Stimulated activated CD4-positive, alpha-beta T cell treated with anti-CD3 and anti-CD28 coated beads, Interleukin-15, amount 100 ng/mL, for 48 hours (primary cell): ENCODE results near the gene KIFC1.

Experiments used
- DNase-seq, 2 donors: peaks; one replicate each; pipeline ENCODE4 v3.0.0-alpha.2; 2020; ENCODE audit warnings: low read depth in 2 of 2

The KIFC1 gene

DNA sequence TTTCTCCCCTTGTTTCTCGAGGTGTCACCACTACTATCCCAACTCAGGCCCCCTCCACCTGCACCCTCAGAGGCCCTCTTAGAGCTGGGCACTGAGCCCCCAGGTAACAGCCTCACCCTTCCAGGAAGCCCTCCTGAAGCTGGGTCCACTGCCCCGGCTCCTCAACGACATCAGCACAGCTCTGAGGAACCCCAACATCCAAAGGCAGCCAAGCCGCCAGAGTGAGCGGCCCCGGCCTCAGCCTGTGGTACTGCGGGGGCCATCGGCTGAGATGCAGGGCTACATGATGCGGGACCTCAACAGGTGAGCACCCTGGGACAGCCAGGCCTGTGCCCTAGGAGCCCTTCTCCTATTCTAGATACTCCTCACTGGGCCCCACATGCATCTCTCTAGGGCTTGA is 49.8 kb downstream of the KIFC1 start:
- no peak for DNase-seq

DNA sequence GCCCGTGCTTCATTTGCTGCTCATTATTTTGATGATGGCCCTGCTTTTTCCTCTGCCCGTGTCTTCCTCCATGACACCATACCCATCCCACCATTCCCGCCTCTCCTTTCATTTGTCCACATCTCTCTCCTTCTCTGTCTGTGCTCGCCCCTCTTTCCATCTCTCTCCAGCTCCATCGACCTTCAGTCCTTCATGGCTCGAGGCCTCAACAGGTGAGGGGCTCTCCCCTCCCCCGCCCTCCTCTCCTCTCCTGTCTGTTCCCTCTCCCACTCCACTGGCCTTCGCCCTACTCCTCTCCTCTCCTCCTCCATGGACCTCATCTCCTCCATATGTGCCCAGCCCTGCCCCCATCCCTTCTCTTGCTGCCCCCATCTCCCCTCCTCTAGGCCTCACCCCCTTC is 50.7 kb downstream of the KIFC1 start:
- DNase-seq = no peak

DNA sequence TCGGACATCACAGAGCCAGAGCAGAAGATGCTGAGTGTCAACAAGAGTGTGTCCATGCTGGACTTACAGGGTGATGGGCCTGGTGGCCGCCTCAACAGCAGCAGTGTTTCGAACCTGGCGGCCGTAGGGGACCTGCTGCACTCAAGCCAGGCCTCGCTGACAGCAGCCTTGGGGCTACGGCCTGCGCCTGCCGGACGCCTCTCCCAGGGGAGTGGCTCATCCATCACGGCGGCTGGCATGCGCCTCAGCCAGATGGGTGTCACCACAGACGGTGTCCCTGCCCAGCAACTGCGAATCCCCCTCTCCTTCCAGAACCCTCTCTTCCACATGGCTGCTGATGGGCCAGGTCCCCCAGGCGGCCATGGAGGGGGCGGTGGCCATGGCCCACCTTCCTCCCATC is 51.4 kb downstream of the KIFC1 start:
- DNase-seq = no peak

DNA sequence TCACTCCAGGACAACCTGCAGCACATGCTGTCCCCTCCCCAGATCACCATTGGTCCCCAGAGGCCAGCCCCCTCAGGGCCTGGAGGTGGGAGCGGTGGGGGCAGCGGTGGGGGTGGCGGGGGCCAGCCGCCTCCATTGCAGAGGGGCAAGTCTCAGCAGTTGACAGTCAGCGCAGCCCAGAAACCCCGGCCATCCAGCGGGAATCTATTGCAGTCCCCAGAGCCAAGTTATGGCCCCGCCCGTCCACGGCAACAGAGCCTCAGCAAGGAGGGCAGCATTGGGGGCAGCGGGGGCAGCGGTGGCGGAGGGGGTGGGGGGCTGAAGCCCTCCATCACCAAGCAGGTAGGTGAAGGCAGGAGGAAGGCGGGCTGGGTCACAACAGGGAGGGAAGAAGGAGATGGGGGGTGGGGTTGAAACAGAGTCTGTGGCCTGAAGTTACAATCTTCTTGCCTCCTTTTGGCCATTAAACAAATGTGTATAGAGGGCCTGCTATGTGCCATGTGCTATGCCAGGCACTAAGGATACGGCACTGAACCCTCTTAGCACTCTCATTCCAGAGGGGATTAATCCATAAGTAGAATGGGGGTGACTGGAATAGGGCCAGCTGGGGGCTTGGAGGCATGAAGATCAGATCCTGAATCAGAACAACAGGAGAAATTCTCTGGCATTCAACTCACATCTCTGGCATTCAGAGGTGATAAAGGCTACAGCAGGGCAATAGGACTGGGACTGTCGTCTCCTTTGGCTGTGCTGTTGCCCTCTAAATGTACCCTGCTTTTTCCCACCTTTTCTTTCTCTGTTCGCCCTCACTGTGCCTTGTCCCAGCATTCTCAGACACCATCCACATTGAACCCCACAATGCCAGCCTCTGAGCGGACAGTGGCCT is 52.2 kb downstream of the KIFC1 start:
- DNase-seq = no peak

DNA sequence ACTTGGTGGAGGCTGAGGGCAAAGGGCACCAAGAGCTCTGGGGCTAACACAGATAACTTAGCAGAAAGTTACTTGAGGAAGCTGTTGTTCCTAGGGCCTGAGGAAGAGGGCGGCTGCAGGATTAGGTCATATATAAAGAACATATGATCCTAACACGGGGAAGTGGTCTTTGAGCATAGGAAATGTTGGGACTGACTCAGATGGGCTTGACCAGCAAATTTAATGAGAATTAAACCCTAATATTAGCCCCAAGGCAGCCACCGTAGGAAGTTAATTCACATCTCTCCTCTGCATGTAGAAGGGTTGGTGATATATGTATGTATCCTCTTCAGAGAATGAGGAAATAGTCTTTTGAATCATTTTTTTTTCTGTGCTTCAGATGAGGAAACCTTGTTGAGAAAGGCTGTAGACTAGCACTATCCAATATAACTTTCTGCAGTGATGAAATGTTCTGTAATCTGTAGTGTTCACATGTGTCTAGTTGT is 53.5 kb downstream of the KIFC1 start:
- DNase-seq = no peak

DNA sequence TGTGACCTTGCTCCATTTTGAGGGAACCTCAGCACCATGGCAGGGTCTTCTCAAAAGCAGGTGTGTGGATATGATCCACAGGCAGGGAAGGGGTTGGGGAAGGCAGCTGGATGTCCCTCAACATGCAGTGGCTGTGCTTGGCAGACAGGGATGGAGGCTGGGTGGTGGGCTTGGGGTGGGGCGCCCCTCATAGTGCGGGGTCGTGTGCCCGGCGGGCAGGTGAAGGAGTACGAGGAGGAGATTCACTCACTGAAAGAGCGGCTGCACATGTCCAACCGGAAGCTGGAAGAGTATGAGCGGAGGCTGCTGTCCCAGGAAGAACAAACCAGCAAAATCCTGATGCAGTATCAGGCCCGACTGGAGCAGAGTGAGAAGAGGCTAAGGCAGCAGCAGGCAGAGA is 54.7 kb downstream of the KIFC1 start:
- DNase-seq = no peak

DNA sequence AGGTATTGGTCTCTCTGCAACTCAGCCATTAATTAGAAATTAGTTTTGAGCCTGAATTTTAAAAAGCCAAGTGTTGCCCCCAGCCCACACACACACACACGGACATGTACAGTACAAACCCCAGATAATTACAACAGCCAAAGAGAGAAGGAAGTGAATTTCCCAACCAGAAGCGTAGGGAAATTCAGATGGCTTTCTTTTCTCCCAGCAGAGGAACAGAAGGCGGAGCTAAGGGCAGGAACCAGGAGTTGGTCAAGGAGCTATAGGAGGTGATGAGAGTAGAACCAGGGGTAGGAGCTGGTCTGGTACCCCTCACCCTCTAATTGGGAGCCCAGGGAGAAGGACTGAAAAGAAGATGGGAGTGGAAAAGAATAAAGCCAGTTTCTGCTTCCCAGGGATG is 58.8 kb downstream of the KIFC1 start:
- no peak for DNase-seq

DNA sequence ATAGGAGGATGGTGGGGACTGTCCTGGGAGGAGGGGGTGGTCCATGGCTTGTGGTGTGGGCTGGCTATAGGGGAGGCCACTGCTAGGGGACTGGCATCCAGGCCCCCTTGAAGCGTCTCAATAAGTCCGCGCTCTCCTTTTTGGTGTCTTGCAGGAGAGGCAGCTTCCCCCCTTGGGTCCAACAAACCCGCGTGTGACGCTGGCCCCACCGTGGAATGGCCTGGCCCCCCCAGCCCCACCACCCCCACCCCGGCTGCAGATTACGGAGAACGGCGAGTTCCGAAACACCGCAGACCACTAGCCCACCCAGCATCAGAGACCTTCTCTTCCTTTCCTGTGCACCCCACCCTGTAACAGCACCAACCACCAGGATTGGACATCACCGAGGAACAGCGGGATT is 60.0 kb downstream of the KIFC1 start:
- DNase-seq = no peak

DNA sequence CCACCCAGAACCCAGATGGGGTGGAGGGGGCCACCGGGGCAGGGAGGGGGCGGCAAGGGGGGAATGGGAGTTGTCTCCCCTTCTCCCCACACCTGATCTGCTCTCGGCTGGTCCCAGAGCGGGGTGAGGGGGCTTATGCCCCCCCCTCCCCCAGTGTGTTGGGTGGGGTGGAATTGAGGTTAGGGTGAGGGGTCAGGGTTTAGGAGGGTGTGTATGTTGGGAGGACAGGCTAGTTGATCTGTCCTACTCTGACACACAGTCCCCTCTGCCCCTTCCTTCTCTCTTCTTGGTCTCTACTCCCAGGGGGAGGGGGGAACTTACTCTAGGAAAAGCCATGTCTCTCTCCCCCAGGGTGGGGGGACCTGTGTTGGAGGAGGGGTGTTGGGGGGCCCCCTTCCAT is 60.9 kb downstream of the KIFC1 start:
- no peak for DNase-seq

DNA sequence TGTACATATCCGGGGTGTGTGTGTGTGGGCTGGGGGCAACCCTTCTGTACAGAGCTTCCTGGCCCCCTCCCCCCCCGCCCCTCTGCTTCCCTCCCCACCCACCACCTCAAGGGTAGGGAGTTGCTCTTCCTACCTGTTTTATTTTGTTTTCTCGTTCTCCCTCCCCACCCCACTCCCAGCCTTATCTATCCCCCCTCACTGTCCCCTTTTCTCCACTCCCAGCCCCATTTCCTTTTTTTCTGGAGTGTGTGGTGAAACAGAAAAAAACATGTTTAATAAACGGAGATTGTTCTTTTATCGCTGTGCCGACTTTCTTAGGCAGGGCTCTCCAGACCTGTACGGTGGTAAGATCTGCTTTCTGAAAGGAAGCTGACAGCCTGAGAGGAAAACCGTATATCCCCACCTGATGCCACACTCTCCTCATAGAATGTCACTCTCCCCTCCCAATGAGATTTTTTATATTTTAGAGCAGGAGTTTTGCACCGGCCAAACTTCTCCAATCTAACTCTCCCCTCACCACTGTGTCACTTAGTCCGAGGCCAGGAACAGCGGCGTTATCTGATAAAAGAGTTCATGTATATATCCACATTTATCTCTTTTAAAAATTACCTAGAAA is 61.9 kb downstream of the KIFC1 start:
- DNase-seq = no peak

DNA sequence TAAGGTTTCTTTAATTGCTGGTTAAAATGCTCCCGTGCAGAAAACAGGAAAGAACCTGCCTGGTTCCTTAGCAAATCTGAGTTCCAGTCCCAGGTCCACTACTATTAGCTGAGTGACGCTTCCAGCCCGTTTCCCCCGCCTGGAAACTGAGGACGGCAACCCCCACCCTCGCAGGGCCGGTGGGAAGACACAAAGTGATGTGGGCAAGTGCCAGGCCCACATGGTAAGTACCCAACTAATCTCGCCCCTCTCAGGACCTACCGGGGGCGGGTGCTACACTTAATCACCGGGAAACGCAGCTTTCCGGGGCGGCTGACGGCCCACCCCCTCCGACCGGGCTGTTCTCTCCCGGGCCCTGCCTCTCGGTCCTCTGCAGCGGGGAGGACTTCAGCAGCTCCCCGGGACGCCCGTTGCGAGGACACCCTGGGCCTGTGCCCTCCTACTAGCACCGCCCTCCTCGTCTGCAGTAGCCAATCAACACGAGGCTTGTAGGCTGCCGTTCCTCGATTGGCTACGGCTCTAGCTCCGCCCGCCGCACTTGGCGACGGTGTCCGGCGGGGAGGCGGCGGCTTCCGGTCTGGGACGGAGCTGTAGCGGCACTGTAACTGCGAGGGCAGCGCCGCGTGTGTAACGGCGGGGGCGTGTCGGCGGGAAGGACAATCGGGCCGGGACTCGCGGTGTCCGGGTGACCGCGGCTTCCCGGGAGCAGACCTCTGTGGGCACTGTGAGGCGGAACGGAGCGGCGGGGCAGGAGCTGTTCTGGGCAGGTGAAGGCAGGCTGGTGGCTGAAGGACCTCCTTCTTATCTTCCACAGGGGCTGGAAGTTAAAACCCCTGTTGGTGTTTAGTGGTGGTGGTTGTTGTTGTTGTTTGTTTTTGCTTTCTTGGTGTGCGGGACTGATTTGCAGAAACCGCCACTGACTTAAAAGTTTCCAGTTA is 62.7 kb downstream of the KIFC1 start, which contains the start of gene ZBTB9:
TSS of gene ZBTB9 (plus strand) at position 568 of the 938 bp plus-strand sequence. CDS start 525 bp downstream, outside the sequence.
- DNase-seq = peak; percentile 92 to 93

DNA sequence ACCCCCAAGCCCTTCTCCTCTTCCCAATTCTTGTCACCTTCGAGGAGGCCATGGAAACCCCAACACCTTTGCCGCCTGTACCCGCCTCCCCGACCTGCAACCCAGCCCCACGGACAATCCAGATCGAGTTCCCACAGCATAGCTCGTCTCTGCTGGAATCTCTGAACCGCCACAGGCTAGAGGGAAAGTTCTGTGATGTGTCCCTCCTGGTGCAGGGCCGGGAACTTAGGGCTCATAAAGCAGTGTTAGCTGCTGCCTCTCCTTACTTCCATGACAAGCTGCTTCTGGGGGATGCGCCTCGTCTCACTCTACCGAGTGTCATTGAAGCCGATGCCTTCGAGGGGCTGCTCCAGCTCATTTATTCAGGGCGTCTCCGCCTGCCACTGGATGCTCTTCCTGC is 63.4 kb downstream of the KIFC1 start:
- DNase-seq = no peak

DNA sequence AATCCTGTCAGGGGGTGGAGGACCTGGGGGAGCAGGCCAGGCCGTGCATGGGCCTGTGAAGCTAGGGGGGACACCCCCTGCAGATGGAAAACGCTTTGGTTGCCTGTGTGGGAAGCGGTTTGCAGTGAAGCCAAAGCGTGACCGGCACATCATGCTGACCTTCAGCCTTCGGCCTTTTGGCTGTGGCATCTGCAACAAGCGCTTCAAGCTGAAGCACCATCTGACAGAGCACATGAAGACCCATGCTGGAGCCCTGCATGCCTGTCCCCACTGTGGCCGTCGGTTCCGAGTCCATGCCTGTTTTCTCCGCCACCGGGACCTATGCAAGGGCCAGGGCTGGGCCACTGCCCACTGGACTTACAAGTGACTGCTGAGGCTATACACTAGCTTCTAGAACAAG is 64.5 kb downstream of the KIFC1 start:
- DNase-seq = no peak

DNA sequence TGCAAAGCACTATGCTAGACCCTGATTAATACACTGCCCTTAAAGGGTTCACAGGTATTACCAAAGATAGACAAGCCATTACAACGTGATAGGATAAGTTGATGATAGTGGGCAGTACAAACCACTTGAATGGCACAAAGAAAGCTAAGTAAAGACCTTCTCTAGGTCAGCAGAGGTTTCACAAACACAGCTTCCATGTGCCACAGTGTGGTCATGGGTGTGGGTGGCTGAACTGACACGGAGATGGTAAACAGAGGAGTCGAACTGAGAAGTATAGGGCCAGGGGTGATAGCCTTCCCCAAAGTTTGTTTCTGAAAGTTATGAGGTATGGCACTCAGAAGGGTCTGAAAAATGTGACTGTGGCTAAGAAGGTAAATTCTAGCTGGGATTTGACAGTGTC is 67.1 kb downstream of the KIFC1 start:
- DNase-seq = no peak

DNA sequence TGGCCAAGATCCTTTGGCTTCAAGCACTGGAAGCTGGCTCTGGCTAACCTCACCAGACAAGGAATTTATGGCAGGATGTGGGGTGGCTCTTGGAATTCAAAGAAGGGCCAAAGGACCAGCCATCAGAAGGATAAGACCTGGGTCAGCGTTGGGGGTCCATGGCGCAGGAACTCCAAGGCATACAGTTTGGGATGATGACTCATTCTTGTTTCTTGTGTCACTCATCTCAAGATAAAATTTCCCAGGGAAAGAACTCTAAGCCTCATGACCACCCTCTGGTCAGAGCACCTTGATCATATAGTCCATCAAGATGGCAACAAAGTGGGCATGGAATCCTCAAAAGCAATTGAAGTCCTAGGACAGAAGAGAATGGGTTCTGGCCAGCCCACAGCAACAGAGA is 67.6 kb downstream of the KIFC1 start:
- DNase-seq = no peak
